ENCODE results near the gene CHAF1A. TPM values are rescaled to one million over a fixed set of nuclear protein-coding genes. Genes with fewer than 3 reads are reported as not detected.

The CHAF1A gene
- total RNA-seq, 3 donors from 2014 or later: 6.3 to 8.2 (median 7.9) TPM

- TF ChIP-seq, protein P1, sequence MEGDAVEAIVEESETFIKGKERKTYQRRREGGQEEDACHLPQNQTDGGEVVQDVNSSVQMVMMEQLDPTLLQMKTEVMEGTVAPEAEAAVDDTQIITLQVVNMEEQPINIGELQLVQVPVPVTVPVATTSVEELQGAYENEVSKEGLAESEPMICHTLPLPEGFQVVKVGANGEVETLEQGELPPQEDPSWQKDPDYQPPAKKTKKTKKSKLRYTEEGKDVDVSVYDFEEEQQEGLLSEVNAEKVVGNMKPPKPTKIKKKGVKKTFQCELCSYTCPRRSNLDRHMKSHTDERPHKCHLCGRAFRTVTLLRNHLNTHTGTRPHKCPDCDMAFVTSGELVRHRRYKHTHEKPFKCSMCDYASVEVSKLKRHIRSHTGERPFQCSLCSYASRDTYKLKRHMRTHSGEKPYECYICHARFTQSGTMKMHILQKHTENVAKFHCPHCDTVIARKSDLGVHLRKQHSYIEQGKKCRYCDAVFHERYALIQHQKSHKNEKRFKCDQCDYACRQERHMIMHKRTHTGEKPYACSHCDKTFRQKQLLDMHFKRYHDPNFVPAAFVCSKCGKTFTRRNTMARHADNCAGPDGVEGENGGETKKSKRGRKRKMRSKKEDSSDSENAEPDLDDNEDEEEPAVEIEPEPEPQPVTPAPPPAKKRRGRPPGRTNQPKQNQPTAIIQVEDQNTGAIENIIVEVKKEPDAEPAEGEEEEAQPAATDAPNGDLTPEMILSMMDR (IDR thresholded peaks at IDR 0.05): no peak
- Histone ChIP-seq H3K4me3 (no peak overlapping the region), H3K27me3 (no peaks in the 10 kb centered on the region), H3K27ac (no peak overlapping the region), H3K4me1 (no peaks in the 10 kb centered on the region), H3K9me3 (no peaks in the 10 kb centered on the region), H3K36me3 (no peaks in the 10 kb centered on the region)
- intact Hi-C loops (cut with DNase I; ENCODE audit: low total_unique reads): no loop called here
- no peak for DNase-seq (ENCODE audit: low spot score in 2 of 2)
Measured at GRCh38 chr19:4436231-4436630, 33.8 kb downstream of the CHAF1A start.

- intact Hi-C loops (cut with DNase I; ENCODE audit: low total_unique reads): no loop called here
- Histone ChIP-seq H3K27ac (no peak overlapping the region), H3K4me1 (no peaks in the 10 kb centered on the region), H3K4me3 (no peak overlapping the region), H3K36me3 (no peaks in the 10 kb centered on the region), H3K27me3 (no peaks in the 10 kb centered on the region), H3K9me3 (no peaks in the 10 kb centered on the region)
- TF ChIP-seq, protein P1 (IDR thresholded peaks at IDR 0.05): no peak
- TF ChIP-seq POLR2A (IDR thresholded peaks at IDR 0.05): no peak
- no peak for DNase-seq (ENCODE audit: low spot score in 2 of 2)
Measured at GRCh38 chr19:4437103-4437502, 34.7 kb downstream of the CHAF1A start.

DNA sequence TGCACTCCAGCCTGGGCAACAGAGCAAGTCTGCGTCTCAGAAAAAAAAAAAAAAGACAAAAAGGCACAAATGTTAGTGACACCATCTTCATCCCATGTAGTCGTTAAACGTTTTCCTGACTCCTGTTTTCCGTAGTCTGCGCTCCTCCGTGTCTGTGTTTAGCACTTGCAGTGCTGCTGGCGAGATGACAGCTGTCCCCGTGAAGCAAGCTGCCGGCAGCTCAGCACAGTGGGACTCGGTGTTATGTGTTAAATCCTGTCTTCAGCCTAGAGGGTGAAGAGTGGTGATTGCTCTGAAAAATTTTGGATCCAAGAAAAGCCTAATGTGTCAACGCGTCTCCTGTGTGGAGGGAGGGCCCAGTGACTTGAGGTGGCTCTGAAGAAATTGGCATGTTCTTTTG, 36.8 kb downstream of the CHAF1A start:
- Histone ChIP-seq H3K36me3 (no peaks in the 10 kb centered on the region), H3K4me3 (no peak overlapping the region), H3K27ac (no peak overlapping the region), H3K27me3 (no peaks in the 10 kb centered on the region), H3K4me1 (no peaks in the 10 kb centered on the region), H3K9me3 (no peaks in the 10 kb centered on the region)
- DNase-seq (ENCODE audit: low spot score in 2 of 2): no peak
- TF ChIP-seq POLR2A (IDR thresholded peaks at IDR 0.05): no peak
- no peak for TF ChIP-seq POLR2AphosphoS5 (IDR thresholded peaks at IDR 0.05)
- TF ChIP-seq, protein P1 (IDR thresholded peaks at IDR 0.05): no peak
- intact Hi-C loops (cut with DNase I; ENCODE audit: low total_unique reads): no loop called here

- intact Hi-C loops (cut with DNase I; ENCODE audit: low total_unique reads): no loop called here
- H3K4me1 ChIP-seq: no peaks in the 10 kb centered on the region
- no peaks in the 10 kb centered on the region for H3K27me3 ChIP-seq
- peaks cover 15% of the 10 kb centered on the region for H3K36me3 ChIP-seq
- no peak overlapping the region for H3K27ac ChIP-seq
- no peak for TF ChIP-seq POLR2AphosphoS5 (IDR thresholded peaks at IDR 0.05)
- TF ChIP-seq POLR2A (IDR thresholded peaks at IDR 0.05): no peak
- TF ChIP-seq, protein P1 (IDR thresholded peaks at IDR 0.05): no peak
- DNase-seq (ENCODE audit: low spot score in 2 of 2): no peak
- no peak overlapping the region for H3K4me3 ChIP-seq
- no peaks in the 10 kb centered on the region for H3K9me3 ChIP-seq
Measured at GRCh38 chr19:4441994-4442818, 39.8 kb downstream of the CHAF1A start.

- no peak overlapping the region for H3K27ac ChIP-seq
- no peak for DNase-seq (ENCODE audit: low spot score in 2 of 2)
- H3K27me3 ChIP-seq: no peaks in the 10 kb centered on the region
- TF ChIP-seq, protein P1 (IDR thresholded peaks at IDR 0.05): no peak
- TF ChIP-seq POLR2A (IDR thresholded peaks at IDR 0.05) (no peak), POLR2AphosphoS5 (IDR thresholded peaks at IDR 0.05) (no peak)
- intact Hi-C loops (cut with DNase I; ENCODE audit: low total_unique reads): no loop called here
- H3K4me3 ChIP-seq: no peak overlapping the region
- H3K9me3 ChIP-seq: no peaks in the 10 kb centered on the region
- no peaks in the 10 kb centered on the region for H3K4me1 ChIP-seq
- peaks cover 19% of the 10 kb centered on the region for H3K36me3 ChIP-seq
Measured at GRCh38 chr19:4442819-4443146, 40.3 kb downstream of the CHAF1A start.

All from breast epithelium (tissue), 4 donors.